ENCODE results near the gene UMODL1.

DNA sequence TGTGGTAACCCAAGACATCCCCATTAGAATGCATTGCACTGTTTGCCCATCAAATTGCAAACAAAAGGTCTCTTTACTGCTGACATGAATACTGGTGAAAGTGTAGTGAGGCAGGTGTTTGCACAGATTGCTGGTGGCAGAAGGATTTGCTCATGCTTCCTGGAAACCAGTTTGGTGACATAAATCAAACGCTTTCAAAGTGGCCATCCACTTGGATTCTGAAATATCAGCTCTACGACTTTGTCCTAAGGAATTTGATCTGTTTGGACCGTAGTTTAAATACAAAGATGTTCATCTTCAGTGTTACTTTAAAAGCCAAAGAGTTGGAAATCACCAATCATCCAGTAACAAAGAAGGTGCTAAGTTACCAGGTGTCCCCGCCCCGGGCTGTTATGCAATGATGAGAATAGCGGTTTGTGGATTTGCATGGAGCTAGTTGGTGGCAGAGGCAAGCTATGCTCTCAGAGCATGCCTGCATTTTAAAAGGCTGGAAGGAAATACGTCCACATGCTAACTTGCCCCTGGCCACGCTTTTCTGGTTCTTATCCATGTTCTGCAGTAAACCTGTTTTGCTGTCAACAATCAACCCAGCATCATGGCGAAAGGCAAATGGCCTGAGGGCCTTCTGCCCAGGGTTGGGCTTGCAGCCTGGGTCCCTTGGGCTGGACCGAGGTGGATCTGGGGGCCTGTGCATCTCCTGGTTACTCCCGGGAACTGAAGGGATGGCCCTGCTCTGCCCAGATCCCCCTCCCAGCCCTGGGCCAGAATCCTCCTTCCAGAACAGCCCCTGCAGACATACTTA is 49.2 kb downstream of the UMODL1 start:
- TF ChIP-seq, protein P1, sequence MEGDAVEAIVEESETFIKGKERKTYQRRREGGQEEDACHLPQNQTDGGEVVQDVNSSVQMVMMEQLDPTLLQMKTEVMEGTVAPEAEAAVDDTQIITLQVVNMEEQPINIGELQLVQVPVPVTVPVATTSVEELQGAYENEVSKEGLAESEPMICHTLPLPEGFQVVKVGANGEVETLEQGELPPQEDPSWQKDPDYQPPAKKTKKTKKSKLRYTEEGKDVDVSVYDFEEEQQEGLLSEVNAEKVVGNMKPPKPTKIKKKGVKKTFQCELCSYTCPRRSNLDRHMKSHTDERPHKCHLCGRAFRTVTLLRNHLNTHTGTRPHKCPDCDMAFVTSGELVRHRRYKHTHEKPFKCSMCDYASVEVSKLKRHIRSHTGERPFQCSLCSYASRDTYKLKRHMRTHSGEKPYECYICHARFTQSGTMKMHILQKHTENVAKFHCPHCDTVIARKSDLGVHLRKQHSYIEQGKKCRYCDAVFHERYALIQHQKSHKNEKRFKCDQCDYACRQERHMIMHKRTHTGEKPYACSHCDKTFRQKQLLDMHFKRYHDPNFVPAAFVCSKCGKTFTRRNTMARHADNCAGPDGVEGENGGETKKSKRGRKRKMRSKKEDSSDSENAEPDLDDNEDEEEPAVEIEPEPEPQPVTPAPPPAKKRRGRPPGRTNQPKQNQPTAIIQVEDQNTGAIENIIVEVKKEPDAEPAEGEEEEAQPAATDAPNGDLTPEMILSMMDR (IDR thresholded peaks at IDR 0.05): no peak
- TF ChIP-seq POLR2A (IDR thresholded peaks at IDR 0.05) (no peak), EP300 (IDR thresholded peaks at IDR 0.05) (no peak)

All from stomach (tissue), 4 donors.